H1 (cell line): ENCODE data around the gene CNOT9. TPM values are rescaled to one million over a fixed set of nuclear protein-coding genes. Genes with fewer than 3 reads are reported as not detected.
A peak's percentile ranks its signal among the peaks of the same experiment; 100 is the strongest.

Experiments
- CTCF ChIA-PET: fragments of 300-600 bp; sonication (Branson Sonifier 250); formaldehyde crosslinking; loops from one replicate; lab custom pipeline; 2021; ENCODE audit not compliant: partially characterized antibody; lab: Charles Lee
- POLR2A ChIA-PET: fragments of 300-600 bp; sonication (Branson Sonifier 250); formaldehyde crosslinking; loops from one replicate; lab custom pipeline; 2021; ENCODE audit warnings: inconsistent platforms; ENCODE audit not compliant: partially characterized antibody; lab: Charles Lee
- DNase-seq, 2 experiments: peaks; one replicate each; pipeline versions ENCODE4 v3.0.0 to v3.0.0-alpha.2; 2010 to 2022; ENCODE audit warnings: low spot score in 2 of 2, low read depth in 1 of 2, mixed read lengths in 1 of 2
- FAIRE-seq: peaks from 2 replicates; lab custom pipeline; 2011; peaks lifted over from hg19 to GRCh38; lab: Jason Lieb, UNC
- H2AFZ ChIP-seq: 2 replicates; pipeline ENCODE4 v1.8.1; 2012; ENCODE audit warnings: low read length, inconsistent platforms
- H2AK5ac ChIP-seq: 2 replicates; pipeline ENCODE4 v1.6.1; 2013; ENCODE audit warnings: low read depth, low read length
- H2BK120ac ChIP-seq: replicated peaks from 2 replicates; pipeline ENCODE3; 2013; ENCODE audit warnings: low read depth, low read length, inconsistent platforms
- H2BK12ac ChIP-seq: 2 replicates; pipeline ENCODE4 v1.6.1; 2013; ENCODE audit warnings: low read depth, low read length
- H2BK15ac ChIP-seq: 2 replicates; pipeline ENCODE4 v1.6.1; 2013; ENCODE audit warnings: low read length
- H2BK20ac ChIP-seq: 2 replicates; pipeline ENCODE4 v1.6.1; 2013; ENCODE audit warnings: low read length
- H2BK5ac ChIP-seq: 2 replicates; pipeline ENCODE4 v1.6.1; 2013; ENCODE audit warnings: low read depth, low read length
- H3K14ac ChIP-seq: 2 replicates; pipeline ENCODE4 v1.6.1; 2013; ENCODE audit warnings: inconsistent platforms; ENCODE audit not compliant: insufficient read length
- H3K18ac ChIP-seq: 2 replicates; pipeline ENCODE4 v1.6.1; 2013; ENCODE audit warnings: low read length; ENCODE audit errors: extremely low read depth
- H3K23ac ChIP-seq: 2 replicates; pipeline ENCODE4 v1.6.1; 2013; ENCODE audit warnings: inconsistent platforms; ENCODE audit not compliant: insufficient read length
- H3K23me2 ChIP-seq: 2 replicates; pipeline ENCODE4 v1.6.1; 2013; ENCODE audit warnings: low read depth, low read length
- H3K27ac ChIP-seq: 2 replicates; pipeline ENCODE4 v1.6.1; 2011; ENCODE audit warnings: low read depth, low read length, inconsistent platforms
- H3K27me3 ChIP-seq, 4 experiments: replicated peaks in 1 of 4; 1 replicate in 1 of 4; 2 replicates in 3 of 4; pipeline versions ENCODE4 v1.6.1 to v1.8.1; 2011 to 2013; ENCODE audit warnings: low read length in 3 of 4, mild to moderate bottlenecking in 3 of 4, inconsistent platforms in 2 of 4, mixed read lengths in 2 of 4, moderate library complexity in 1 of 4; ENCODE audit not compliant: control insufficient read depth in 3 of 4, insufficient read depth in 3 of 4; ENCODE audit errors: extremely low read depth in 1 of 4
- H3K36me3 ChIP-seq, 4 experiments: 2 replicates each; pipeline versions ENCODE4 v1.6.1 to v1.8.1; 2011 to 2013; ENCODE audit warnings: mild to moderate bottlenecking in 4 of 4, low read length in 3 of 4, moderate library complexity in 2 of 4, control low read depth in 1 of 4, inconsistent platforms in 1 of 4; ENCODE audit not compliant: insufficient read depth in 4 of 4, control insufficient read depth in 2 of 4
- H3K4ac ChIP-seq: replicated peaks from 2 replicates; pipeline ENCODE3; 2013; ENCODE audit warnings: low read length, low read depth, mixed read lengths, inconsistent platforms; ENCODE audit not compliant: insufficient read length
- H3K4me1 ChIP-seq, 4 experiments: replicated peaks in 1 of 4; 1 replicate in 1 of 4; 2 replicates in 3 of 4; pipeline versions ENCODE4 v1.6.1 to v1.8.1; 2011 to 2013; ENCODE audit warnings: low read length in 3 of 4, inconsistent platforms in 2 of 4, mixed read lengths in 1 of 4; ENCODE audit not compliant: insufficient read depth in 4 of 4, control insufficient read depth in 3 of 4
- H3K4me2 ChIP-seq, 2 experiments: 2 replicates each; pipeline versions ENCODE4 v1.6.1 to v1.8.1; 2011 to 2013; ENCODE audit warnings: low read depth in 2 of 2, low read length in 2 of 2, control low read depth in 1 of 2, inconsistent platforms in 1 of 2, mild to moderate bottlenecking in 1 of 2; ENCODE audit not compliant: insufficient read depth in 1 of 2
- H3K4me3 ChIP-seq, 4 experiments: fragments of 200-600, 300-600 bp in 1 of 4; sonication (generic), shearing (Covaris generic), sonication (Bioruptor Twin) in 1 of 4; 2 replicates each; pipeline versions ENCODE4 v1.5.1 to v1.8.1; 2011 to 2016; ENCODE audit warnings: low read length in 4 of 4, low read depth in 3 of 4, control low read depth in 2 of 4, inconsistent platforms in 2 of 4, mild to moderate bottlenecking in 2 of 4, mixed read lengths in 1 of 4, moderate library complexity in 1 of 4; ENCODE audit not compliant: insufficient read depth in 2 of 4; ENCODE audit errors: extremely low read depth in 1 of 4
- H3K56ac ChIP-seq: replicated peaks from 2 replicates; pipeline ENCODE3; 2013; ENCODE audit warnings: low read depth, mild to moderate bottlenecking, mixed read lengths, low read length, inconsistent platforms; ENCODE audit not compliant: insufficient read length
- H3K79me1 ChIP-seq: 2 replicates; pipeline ENCODE4 v1.6.1; 2013; ENCODE audit warnings: low read depth, low read length, control low read depth
- H3K79me2 ChIP-seq, 2 experiments: 2 replicates each; pipeline versions ENCODE4 v1.6.1 to v1.8.1; 2012 to 2013; ENCODE audit warnings: low read length in 2 of 2, mild to moderate bottlenecking in 2 of 2, inconsistent platforms in 1 of 2; ENCODE audit not compliant: insufficient read depth in 2 of 2, control insufficient read depth in 1 of 2
- H3K9ac ChIP-seq, 4 experiments: replicated peaks in 1 of 4; 1 replicate in 1 of 4; 2 replicates in 3 of 4; pipeline versions ENCODE4 v1.6.1 to v1.8.1; 2011 to 2013; ENCODE audit warnings: low read depth in 3 of 4, low read length in 3 of 4, control low read depth in 2 of 4, mild to moderate bottlenecking in 2 of 4, moderate library complexity in 2 of 4, inconsistent platforms in 1 of 4; ENCODE audit errors: extremely low read depth in 1 of 4
- H3K9me3 ChIP-seq, 2 experiments: 2 replicates each; pipeline versions ENCODE4 v1.6.1 to v1.8.1; 2012 to 2013; ENCODE audit warnings: mild to moderate bottlenecking in 2 of 2, moderate library complexity in 2 of 2, control low read depth in 1 of 2, inconsistent platforms in 1 of 2, low read depth in 1 of 2, low read length in 1 of 2, mixed read lengths in 1 of 2; ENCODE audit not compliant: insufficient read depth in 2 of 2
- H4K20me1 ChIP-seq, 2 experiments: replicated peaks in 1 of 2; 2 replicates each; pipeline versions ENCODE3 to v1.8.1; 2011 to 2013; ENCODE audit warnings: inconsistent platforms in 2 of 2, low read length in 2 of 2, mild to moderate bottlenecking in 1 of 2; ENCODE audit not compliant: insufficient read depth in 2 of 2, control insufficient read depth in 1 of 2
- H4K5ac ChIP-seq: 2 replicates; pipeline ENCODE4 v1.6.1; 2013; ENCODE audit warnings: low read length, low read depth, mixed read lengths, inconsistent platforms; ENCODE audit not compliant: insufficient read length
- H4K8ac ChIP-seq: 2 replicates; pipeline ENCODE4 v1.8.0; 2013; ENCODE audit warnings: mild to moderate bottlenecking, moderate library complexity, low read length, inconsistent platforms; ENCODE audit not compliant: insufficient read depth; ENCODE audit errors: extremely low read depth
- H4K91ac ChIP-seq: replicated peaks from 2 replicates; pipeline ENCODE3; 2013; ENCODE audit warnings: low read length, mixed read lengths, inconsistent platforms; ENCODE audit not compliant: insufficient read length
- CHD1 ChIP-seq: IDR thresholded peaks from 2 replicates; pipeline ENCODE4 v1.6.1; 2012; ENCODE audit warnings: low read depth, low read length, improper control_type of control experiment
- HDAC2 ChIP-seq, 2 experiments: fragments of 300-600 bp in 1 of 2; sonication (generic) in 1 of 2; IDR thresholded peaks; 2 replicates each; pipeline ENCODE4 v1.6.1; 2011 to 2012; ENCODE audit warnings: low read depth in 2 of 2, low read length in 2 of 2, mild to moderate bottlenecking in 2 of 2, moderate library complexity in 2 of 2, borderline replicate concordance in 1 of 2, inconsistent platforms in 1 of 2
- KDM1A ChIP-seq: fragments of 200-600, 300-600 bp; sonication (generic); IDR thresholded peaks from 2 replicates; pipeline ENCODE4 v1.7.1; 2016; ENCODE audit warnings: mild to moderate bottlenecking, low read length, borderline replicate concordance
- NANOG ChIP-seq: IDR thresholded peaks from 2 replicates; pipeline ENCODE4 v1.6.1; 2011; ENCODE audit warnings: low read length, low read depth, mild to moderate bottlenecking, inconsistent platforms; ENCODE audit not compliant: insufficient read depth, poor library complexity, severe bottlenecking
- NRF1 ChIP-seq: IDR thresholded peaks from 2 replicates; pipeline ENCODE4 v1.6.1; 2011; ENCODE audit warnings: mild to moderate bottlenecking, low read depth, low read length, improper control_type of control experiment
- POLR2A ChIP-seq, 2 experiments: IDR thresholded peaks; 1 replicate in 1 of 2; 2 replicates in 1 of 2; pipeline ENCODE4 v1.6.1; 2011; ENCODE audit warnings: low read depth in 2 of 2, low read length in 2 of 2, mild to moderate bottlenecking in 2 of 2; ENCODE audit errors: control extremely low read depth in 1 of 2
- POU5F1 ChIP-seq: IDR thresholded peaks from 2 replicates; pipeline ENCODE4 v1.6.1; 2011; ENCODE audit warnings: low read depth, mild to moderate bottlenecking, low read length, moderate library complexity
- RAD21 ChIP-seq, 2 experiments: IDR thresholded peaks in 1 of 2; conservative IDR thresholded peaks in 1 of 2; 2 replicates each; pipeline ENCODE4 v1.6.1; 2011; ENCODE audit warnings: low read depth in 2 of 2, low read length in 2 of 2, improper control_type of control experiment in 1 of 2, inconsistent platforms in 1 of 2, mild to moderate bottlenecking in 1 of 2, moderate library complexity in 1 of 2
- SAP30 ChIP-seq: fragments of 300-600 bp; sonication (generic); IDR thresholded peaks from 2 replicates; pipeline ENCODE4 v1.7.1; 2012; ENCODE audit warnings: low read length, moderate library complexity, mild to moderate bottlenecking, inconsistent platforms; ENCODE audit not compliant: insufficient read depth, insufficient replicate concordance
- SIN3A ChIP-seq, 2 experiments: IDR thresholded peaks in 1 of 2; conservative IDR thresholded peaks in 1 of 2; 2 replicates each; pipeline ENCODE4 v1.6.1; 2011 to 2012; ENCODE audit warnings: low read length in 2 of 2, improper control_type of control experiment in 1 of 2, low read depth in 1 of 2, mild to moderate bottlenecking in 1 of 2
- SIRT6 ChIP-seq: IDR thresholded peaks from one replicate; pipeline ENCODE4 v1.7.1; 2012; ENCODE audit warnings: low read length, inconsistent platforms
- SP2 ChIP-seq: IDR thresholded peaks from 2 replicates; pipeline ENCODE4 v1.6.1; 2012; ENCODE audit warnings: mild to moderate bottlenecking, low read length, inconsistent platforms
- TAF7 ChIP-seq: optimal IDR thresholded peaks from 2 replicates; pipeline ENCODE3; 2011; ENCODE audit warnings: low read depth, mild to moderate bottlenecking, inconsistent platforms, low read length, moderate library complexity, borderline replicate concordance
- TBP ChIP-seq: IDR thresholded peaks from 2 replicates; pipeline ENCODE4 v1.6.1; 2011; ENCODE audit warnings: low read depth, low read length, improper control_type of control experiment
- WGBS, 2 experiments: shearing (Covaris generic) in 1 of 2; methylation state at CpG; one replicate each; pipeline versions ENCODE4 v1.1.6 to v1.1.7; 2013 to 2015; ENCODE audit warnings: low lambda C conversion rate in 2 of 2, mixed read lengths in 2 of 2, inconsistent platforms in 1 of 2, low coverage in 1 of 2, missing lambda C conversion rate in 1 of 2; ENCODE audit not compliant: insufficient replicate concordance in 2 of 2, insufficient coverage in 1 of 2, insufficient read length in 1 of 2; ENCODE audit errors: extremely low coverage in 1 of 2, missing lambda C conversion rate in 1 of 2; 5-methylcytosine and 5-hydroxymethylcytosine counted together
- polyA plus RNA-seq, 7 experiments: library from polyadenylated mRNA; depleted of rRNA in 3 of 7; stranded (reverse) in 5 of 7; unstranded in 2 of 7; fragments of >200 nt in 5 of 7; fragments of 200-250 nt in 2 of 7; gene quantifications; 1 replicate in 5 of 7; 2 replicates in 1 of 7; 4 replicates in 1 of 7; pipeline versions ENCODE4 v1.2.1 to v1.2.3, GENCODE V29; 2011 to 2013; ENCODE audit warnings: missing spikeins in 2 of 7, mixed read lengths in 2 of 7
- total RNA-seq: library from RNA; stranded (reverse); fragmentation: NEBNext Ultra II Directional; extraction: Animal tissue kit (Norgen Biotek cat#: 25700); gene quantifications from 2 replicates; pipeline ENCODE4 v1.2.1, GENCODE V29; 2021

Gene CNOT9
- total and polyA plus RNA-seq, 2 of the 8 experiments (the other 6 are each of a cell fraction or from before 2014, with no cell fraction given), result 79.3 to 81.2 TPM

- Histone ChIP-seq H3K4me1 (no peaks in the 10 kb centered on the region), H3K4me3 (no peak overlapping the region), H2BK5ac (no peak overlapping the region), H2BK12ac (no peak overlapping the region), H3K9ac (no peak overlapping the region), H4K20me1 (peaks cover 2 to 7% of the 10 kb centered on the region in 2 experiments), H2AFZ (no peak overlapping the region), H3K4ac (no peak overlapping the region), H3K23me2 (no peaks in the 10 kb centered on the region), H3K4me2 (no peak overlapping the region), H4K5ac (no peak overlapping the region), H3K14ac (no peak overlapping the region), H2BK20ac (no peak overlapping the region), H2AK5ac (no peak overlapping the region), H3K79me1 (no peaks in the 10 kb centered on the region; the same call in 1 of the 2 replicates), H3K27ac (no peak overlapping the region), H4K91ac (no peak overlapping the region), H3K23ac (no peak overlapping the region), H2BK15ac (no peak overlapping the region), H3K18ac (no peak overlapping the region), H3K79me2 (no peaks in the 10 kb centered on the region), H2BK120ac (no peak overlapping the region), H4K8ac (peak overlapping the region; percentile 28; the same call in 1 of the 2 replicates), H3K36me3 (peaks cover 28 to 73% (median 65%) of the 10 kb centered on the region in 4 experiments), H3K27me3 (no peaks in the 10 kb centered on the region), H3K56ac (no peak overlapping the region), H3K9me3 (no peaks in the 10 kb centered on the region)
- FAIRE-seq (no peak), DNase-seq (no peak)
- CTCF ChIA-PET, result no interaction called here
- POLR2A ChIA-PET, result interaction anchor here (1.3 kb wide), 1 partner anchor 12 kb away, joined by 3 read pairs; no protein-coding TSS in a partner anchor
- whole genome bisulfite sequencing, 2 experiments, result 94% methylated on average over 18 of the region's 18 CpGs; no CpG with 5 or more reads in 1 of the 2 experiments
- TF ChIP-seq TBP (no peak), CHD1 (no peak), SP2 (no peak), SIRT6 (no peak), SIN3A (conservative IDR thresholded peaks at IDR 0.05 in 1 of 2, IDR thresholded peaks at IDR 0.05 in 1 of 2; ENCODE audit: low read depth in 1 of 2, low read length in 2 of 2) (no peak), POLR2A (IDR thresholded peaks at IDR 0.05; ENCODE audit: control extremely low read depth in 1 of 2, low read depth in 2 of 2, low read length in 2 of 2) (no peak), NRF1 (no peak), HDAC2 (IDR thresholded peaks at IDR 0.05; ENCODE audit: borderline replicate concordance in 1 of 2, low read depth in 2 of 2, low read length in 2 of 2) (no peak), POU5F1 (no peak), NANOG (no peak), TAF7 (no peak), KDM1A (no peak), RAD21 (IDR thresholded peaks at IDR 0.05 in 1 of 2, conservative IDR thresholded peaks at IDR 0.05 in 1 of 2; ENCODE audit: low read depth in 2 of 2, low read length in 2 of 2) (no peak), SAP30 (no peak)
Measured at GRCh38 chr2:218638372-218638771, 69.7 kb downstream of the CNOT9 start.
